Muscle of back (tissue), 13 donors: ENCODE data around the gene CFAP300. TPM values are rescaled to one million over a fixed set of nuclear protein-coding genes. Genes with fewer than 3 reads are reported as not detected.
A peak's percentile ranks its signal among the peaks of the same experiment; 100 is the strongest.

Experiments used
- DNase-seq, 3 donors: peaks; one replicate each; pipeline versions ENCODE4 v3.0.0 to v3.0.0-alpha.2; 2013
- long read RNA-seq, 9 donors: transcript quantifications; one replicate each; lab custom pipeline, GENCODE V29; 2026
- polyA plus RNA-seq, 10 donors: library from polyadenylated mRNA; unstranded; fragments of 120-200 nt; gene quantifications; one replicate each; pipeline ENCODE4 v1.2.1, GENCODE V29; 2013; ENCODE audit not compliant: insufficient read length in 10 of 10

CFAP300 gene
- polyA plus RNA-seq: 1 to 10 TPM; 1.3 to 3.4 (median 2.0) TPM
- long read RNA-seq, donor 1, partial matches to known transcripts: 0 of 2 reads
- long read RNA-seq, donor 1, other reads (novel, unspliced or antisense): 0 of 2 reads
- long read RNA-seq, donor 2: 0 reads
- long read RNA-seq, donor 3: 0 reads
- long read RNA-seq, donor 4, partial matches to known transcripts: 0 of 1 reads
- long read RNA-seq, donor 4, other reads (novel, unspliced or antisense): 0 of 1 reads
- long read RNA-seq, donor 5: 0 reads
- long read RNA-seq, donor 6, partial matches to known transcripts: 0 of 1 reads
- long read RNA-seq, donor 6, other reads (novel, unspliced or antisense): 0 of 1 reads
- long read RNA-seq, donor 7: 0 reads
- long read RNA-seq, donor 8: 0 reads
- long read RNA-seq, donor 9: 0 reads

DNA sequence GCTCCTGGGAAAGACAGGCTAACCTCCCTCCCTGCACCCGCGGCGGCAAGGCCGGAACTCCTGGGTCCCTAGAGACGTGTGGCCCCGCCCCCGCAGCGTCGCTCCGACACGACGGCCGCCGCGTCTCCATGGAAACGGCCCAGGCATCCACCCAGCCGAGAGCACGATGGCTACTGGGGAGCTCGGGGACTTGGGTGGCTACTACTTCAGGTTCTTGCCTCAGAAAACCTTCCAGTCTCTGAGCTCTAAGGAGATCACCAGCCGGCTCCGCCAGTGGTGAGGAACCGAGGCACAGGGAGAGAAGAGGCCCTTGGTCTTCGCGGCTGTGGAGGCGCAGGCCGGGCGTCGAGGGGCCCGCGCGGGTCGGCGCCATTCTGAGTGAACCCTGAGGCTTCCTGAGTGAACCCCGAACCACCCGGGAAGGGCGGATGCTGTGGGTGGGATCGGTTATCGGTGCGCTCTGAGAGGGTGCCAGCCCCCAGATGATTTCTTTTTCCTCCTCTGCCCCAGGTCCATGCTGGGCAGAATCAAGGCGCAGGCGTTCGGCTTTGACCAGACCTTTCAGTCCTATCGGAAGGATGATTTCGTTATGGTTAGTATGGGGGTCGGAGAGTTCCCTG is at the start of gene CFAP300:
Gene CFAP300 (plus strand): TSS at position 133 of the 620 bp plus-strand sequence. CDS start 34 bp downstream, at position 167.
- peak; percentile 83 to 96 (median 87) for DNase-seq

GRCh38 chr11:102001657-102002338 is 45.4 kb upstream of the CFAP300 start:
- DNase-seq: no peak

DNA sequence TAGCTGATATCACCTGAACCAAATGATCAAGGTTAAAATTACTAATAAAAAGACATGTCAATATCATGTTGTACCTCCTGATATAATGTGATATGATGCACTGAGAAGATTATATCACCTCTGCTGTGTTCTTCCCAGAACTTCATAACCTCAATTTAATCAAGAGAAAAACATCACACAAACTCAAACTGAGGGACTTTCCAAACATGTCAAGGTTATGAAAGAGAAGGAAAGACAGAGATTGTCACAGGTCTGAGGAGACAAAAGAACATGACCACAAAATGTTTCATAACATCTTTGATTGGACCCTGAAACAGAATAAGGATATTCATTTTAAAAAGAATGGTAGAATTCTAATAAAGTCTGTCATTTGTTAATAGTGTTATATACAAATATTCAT is 43.0 kb upstream of the CFAP300 start:
- DNase-seq: no peak

- DNase-seq: no peak
Measured at GRCh38 chr11:102005306-102005705, 41.9 kb upstream of the CFAP300 start.

DNA sequence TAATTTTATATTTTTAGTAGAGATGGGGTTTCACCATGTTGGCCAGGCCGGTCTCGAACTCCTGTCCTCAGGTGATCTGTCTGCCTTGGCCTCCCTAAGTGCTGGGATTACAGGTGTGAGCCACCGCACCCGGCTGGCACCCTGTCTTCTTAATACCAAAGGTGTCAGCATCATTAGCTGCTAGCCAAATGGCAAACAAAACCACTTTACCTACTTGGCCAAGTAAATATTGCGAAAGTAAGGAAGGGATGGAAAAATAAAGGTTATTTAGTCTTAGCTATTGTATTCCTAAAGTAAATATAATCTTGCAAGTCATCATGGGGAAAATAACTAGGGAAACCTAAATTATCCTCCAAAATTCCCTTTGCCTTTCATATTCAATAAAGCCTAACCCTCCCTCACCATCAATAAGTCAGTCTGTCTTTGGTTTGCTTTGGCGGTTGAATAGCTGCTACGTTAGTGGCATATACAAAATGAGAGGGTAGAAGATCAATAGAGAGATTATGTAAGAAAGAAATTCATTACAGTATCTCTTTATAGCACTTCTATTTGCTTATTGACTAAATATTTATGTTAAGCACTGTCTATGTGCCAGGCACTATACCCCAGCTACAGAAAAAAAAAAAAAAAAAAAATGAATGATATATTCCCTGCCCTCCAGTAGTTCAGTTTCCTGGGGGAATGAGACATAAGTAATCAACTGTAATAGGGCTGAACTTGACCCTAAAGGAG is 40.2 kb upstream of the CFAP300 start:
- DNase-seq: no peak

GRCh38 chr11:102007567-102008437 is 39.4 kb upstream of the CFAP300 start:
- DNase-seq: peak; percentile 42 to 62 (median 43)

DNA sequence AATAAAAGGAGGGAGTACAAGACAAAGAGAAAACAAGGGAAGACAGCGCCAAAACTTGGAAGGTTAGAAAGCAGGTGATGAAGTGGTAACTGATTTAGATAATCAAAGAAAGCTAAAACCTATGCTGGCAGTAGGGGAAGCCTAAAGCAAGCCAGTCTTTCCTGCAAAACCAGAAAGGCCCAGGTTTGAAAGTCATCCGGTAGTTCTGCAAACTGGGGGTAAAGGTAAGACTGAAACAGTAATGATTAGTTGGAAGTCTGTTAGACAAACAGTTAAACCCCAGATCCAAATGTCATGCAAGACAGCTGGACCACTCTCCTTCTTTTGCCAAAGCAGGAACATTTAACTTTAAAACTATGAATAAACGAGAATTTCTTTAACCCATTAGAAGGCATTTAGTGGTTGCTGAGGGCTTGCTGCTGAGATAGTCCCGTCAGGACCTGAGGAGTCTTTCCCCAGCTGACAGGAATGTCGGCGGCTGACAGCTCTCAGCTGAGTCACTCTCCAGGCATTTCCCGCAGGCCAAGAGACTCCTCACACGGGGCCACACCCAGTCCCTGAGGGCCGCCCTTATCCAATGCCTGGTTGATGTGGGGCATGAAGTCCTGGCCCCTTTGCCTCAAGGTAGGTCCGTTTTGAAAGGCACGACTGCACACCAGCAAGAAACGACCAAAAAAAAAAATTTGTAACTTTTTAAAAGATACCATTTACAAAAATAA is 36.3 kb upstream of the CFAP300 start:
- peak; percentile 25 to 84 (median 51) for DNase-seq

GRCh38 chr11:102012946-102013345 is 34.3 kb upstream of the CFAP300 start:
- DNase-seq: no peak

DNA sequence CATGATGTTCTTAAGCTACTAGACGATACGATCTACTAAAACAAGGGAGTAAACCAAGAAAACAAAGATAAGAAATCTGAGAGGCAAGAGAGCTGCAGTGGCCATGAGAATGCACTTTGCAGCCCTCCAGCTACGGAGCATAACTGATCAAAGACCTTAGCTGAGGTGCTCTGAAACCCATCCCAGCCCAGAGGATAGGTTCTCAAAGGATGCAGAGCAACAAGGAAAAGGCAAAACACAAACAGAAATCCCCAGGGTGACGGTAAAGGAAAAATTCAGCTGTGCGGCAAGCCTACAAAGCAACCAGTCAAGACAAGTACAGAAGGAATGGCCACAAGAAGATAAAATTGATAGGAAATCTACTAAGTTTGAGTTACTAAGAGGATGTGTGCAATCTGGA is 32.5 kb upstream of the CFAP300 start:
- DNase-seq: no peak

DNA sequence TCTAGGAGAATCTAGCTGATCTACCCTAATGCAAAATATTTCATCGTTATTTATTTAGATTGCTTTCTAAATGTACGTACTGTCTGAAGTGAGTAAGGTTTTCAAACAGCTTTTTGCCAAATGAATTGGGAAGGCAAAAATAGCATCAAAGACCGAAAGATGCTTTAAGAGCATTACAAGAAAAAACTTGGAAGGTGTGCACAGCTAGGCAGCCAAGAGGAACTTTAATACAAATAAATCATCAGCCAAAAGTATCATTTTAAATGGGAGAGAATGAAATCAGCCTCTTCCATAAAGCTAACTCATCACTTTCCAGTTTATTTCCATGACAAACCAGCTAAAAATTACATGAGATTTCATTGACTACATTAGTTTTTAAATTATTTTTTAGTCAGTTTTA is 30.2 kb upstream of the CFAP300 start:
- DNase-seq: peak; percentile 26 to 68 (median 48)

DNA sequence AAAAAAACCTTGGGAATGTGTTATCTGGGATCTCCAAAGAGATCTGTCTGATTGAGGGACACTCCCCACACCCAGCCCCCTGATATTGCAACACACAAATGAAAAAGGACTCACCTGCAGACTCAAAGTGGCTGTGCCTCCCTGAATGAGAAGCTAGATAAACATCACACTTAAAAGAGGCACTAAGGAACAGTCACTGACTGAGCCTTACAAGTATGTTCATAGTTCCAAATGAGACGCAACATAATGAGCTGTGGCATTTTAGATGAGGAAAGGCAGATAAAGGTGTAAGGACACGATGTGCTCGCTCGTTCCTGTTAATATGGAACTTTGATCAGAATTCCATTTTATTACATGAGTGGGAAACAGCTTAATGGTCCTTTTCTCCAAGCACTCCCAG is 21.0 kb upstream of the CFAP300 start:
- no peak for DNase-seq

DNA sequence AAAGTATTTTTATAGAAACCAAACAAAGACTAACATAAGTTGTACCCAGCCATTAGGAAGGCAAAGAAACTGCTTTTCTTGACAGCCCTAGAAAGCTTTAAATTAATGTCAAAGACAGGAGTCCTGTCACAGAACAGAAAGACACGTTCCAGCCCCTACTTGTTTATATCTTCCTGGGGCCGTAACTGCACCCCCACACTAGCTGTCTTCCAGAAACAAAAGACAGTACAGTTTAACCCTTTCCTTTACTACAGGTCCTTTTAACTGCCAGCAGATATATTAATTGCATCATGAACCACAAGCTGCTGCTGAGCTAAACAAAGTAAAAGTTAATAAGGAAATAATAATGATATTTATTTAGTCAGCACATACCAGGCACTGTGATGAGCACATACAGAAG is 20.3 kb upstream of the CFAP300 start:
- DNase-seq: no peak

DNA sequence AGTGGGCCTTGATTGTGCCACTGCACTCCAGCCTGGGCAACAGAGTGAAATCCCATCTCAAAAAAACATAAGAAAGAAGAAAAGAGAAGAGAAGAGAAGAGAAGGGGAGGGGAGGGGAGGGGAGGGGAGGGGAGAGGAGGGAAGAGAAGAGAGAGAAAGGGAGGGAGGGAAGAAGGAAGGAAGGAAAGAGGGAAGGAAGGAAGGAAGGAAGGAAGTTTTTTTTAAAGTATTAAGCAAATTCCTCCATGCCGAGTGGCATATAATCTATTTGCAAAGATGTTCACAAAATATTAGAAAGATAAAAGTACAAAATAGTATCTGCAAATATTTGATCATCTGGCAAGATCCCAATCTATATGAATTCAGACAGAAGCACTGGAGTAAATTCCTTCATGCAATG is 10.5 kb upstream of the CFAP300 start:
- no peak for DNase-seq

DNA sequence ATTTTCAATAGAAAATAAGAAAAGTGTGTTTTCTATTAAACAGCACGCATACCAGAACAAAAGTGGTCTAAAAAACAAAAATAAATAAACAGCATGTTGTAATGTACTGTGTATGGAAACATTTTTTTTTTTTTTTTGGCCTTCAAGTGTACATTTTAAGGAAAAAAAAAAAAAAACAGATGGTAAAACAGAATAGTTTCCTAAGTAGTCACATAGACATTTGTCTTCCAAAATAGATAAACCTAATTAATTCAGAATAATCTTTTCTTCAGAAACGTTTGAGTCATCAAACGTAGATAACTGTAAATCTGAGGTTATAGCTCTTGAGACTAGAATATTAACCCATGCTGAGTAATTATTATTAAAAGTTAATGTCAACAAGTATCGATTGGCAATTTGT is 396 bp upstream of the CFAP300 start:
- peak in 2 of 3 donors; percentile 8 to 28 for DNase-seq

- DNase-seq: no peak
Measured at GRCh38 chr11:102050927-102051575, 3.8 kb downstream of the CFAP300 start.

GRCh38 chr11:102061276-102061675 is 14.0 kb downstream of the CFAP300 start:
- DNase-seq: no peak

- no peak for DNase-seq
Measured at GRCh38 chr11:102062106-102062505, 14.9 kb downstream of the CFAP300 start.

- no peak for DNase-seq
Measured at GRCh38 chr11:102064316-102064715, 17.1 kb downstream of the CFAP300 start.

DNA sequence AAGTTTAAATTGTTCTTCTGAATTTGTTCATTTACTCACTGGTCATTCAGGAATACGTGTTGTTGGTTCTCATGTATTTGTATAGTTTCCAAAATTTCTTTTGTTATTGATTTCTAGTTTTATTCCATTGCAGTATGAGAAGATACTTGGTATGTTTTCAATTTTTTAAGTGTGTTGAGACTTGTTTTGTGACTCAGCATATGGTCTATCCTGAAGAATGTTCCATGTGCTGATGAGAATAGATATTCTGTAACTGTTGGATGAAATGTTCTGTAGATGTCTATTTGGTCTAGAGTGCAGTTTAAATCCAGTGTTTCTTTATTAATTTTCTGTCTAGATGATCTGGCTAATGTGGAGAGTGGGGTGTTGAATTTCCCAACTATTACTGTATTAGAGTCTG is 23.5 kb downstream of the CFAP300 start:
- DNase-seq: no peak
